Activated B cell treated with CpG ODN at 0.5 μM for 24 hours (primary cell): ENCODE measurements around the gene GJB4. TPM values are rescaled to one million over a fixed set of nuclear protein-coding genes. Genes with fewer than 3 reads are reported as not detected.

Experiments used
- ATAC-seq: fragments of 200-7000 bp; cut with Tn5 transposase; one replicate; pipeline ENCODE4 v1.10.0; 2021; ENCODE audit warnings: low read depth, mild to moderate bottlenecking, moderate library complexity
- CTCF ChIA-PET: fragments of 350-600 bp; sonication (Branson Sonifier 250); formaldehyde crosslinking; loops from one replicate; lab custom pipeline; 2021; ENCODE audit warnings: antibody characterized with exemption; lab: Charles Lee
- POLR2A ChIA-PET: fragments of 350-600 bp; sonication (Branson Sonifier 250); formaldehyde crosslinking; loops from one replicate; lab custom pipeline; 2021; ENCODE audit warnings: antibody characterized with exemption; lab: Charles Lee
- DNase-seq: peaks from one replicate; pipeline ENCODE4 v3.0.0; 2022
- H3K27ac Mint-ChIP-seq: one replicate; pipeline ENCODE4 v1.8.0; 2020; ENCODE audit warnings: mixed read lengths
- H3K27me3 Mint-ChIP-seq: one replicate; pipeline ENCODE4 v1.8.0; 2021; ENCODE audit warnings: mixed read lengths
- H3K36me3 Mint-ChIP-seq: one replicate; pipeline ENCODE4 v1.8.0; 2021; ENCODE audit warnings: low read depth, mixed read lengths
- H3K4me1 Mint-ChIP-seq: one replicate; pipeline ENCODE4 v1.8.0; 2021; ENCODE audit warnings: mixed read lengths
- H3K4me3 Mint-ChIP-seq: one replicate; pipeline ENCODE4 v1.8.0; 2020; ENCODE audit warnings: mild to moderate bottlenecking, mixed read lengths
- H3K9me3 Mint-ChIP-seq: one replicate; pipeline ENCODE4 v1.8.0; 2020; ENCODE audit warnings: mixed read lengths
- CTCF ChIP-seq: fragments of 200-600 bp; IDR thresholded peaks from one replicate; pipeline ENCODE4 v1.8.0; 2022; ENCODE audit warnings: antibody characterized with exemption, mild to moderate bottlenecking
- intact Hi-C: fragments of 100-400 bp; cut with micrococcal nuclease; formaldehyde crosslinking; loops from one replicate; pipeline ENCODE4 v1.15.1; 2024
- total RNA-seq: library from RNA; stranded (reverse); gene quantifications from 2 replicates; pipeline ENCODE4 v1.2.3, GENCODE V29; 2022

Gene GJB4
- total RNA-seq, 1 donor from 2014 or later = not detected

DNA sequence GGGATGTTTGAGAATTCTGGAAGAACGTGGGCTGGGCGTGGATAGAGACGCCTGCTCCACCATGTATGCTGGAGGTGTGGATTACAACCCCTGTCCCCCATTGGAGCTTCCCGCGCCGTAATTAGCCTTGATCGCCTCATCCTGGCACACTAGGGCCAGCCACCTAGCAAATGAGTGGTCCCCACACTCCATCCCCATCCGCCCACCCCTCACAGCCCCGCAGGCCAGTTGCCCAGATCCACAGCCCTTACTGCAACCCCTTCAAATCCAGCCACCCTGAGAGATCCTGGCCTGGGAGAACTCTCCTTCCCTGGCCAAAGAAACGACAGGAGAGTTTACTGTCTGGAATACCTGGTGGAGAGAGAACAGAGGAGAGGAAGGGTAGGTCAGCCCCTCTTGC lies 32.9 kb downstream of the GJB4 start:
- POLR2A ChIA-PET = no interaction called here
- CTCF ChIA-PET = no interaction called here
- H3K36me3 Mint-ChIP-seq = no peaks in the 10 kb centered on the region
- peak overlapping the region; percentile 42 for H3K4me3 Mint-ChIP-seq
- no peaks in the 10 kb centered on the region for H3K9me3 Mint-ChIP-seq
- DNase-seq = no peak
- intact Hi-C loops = no loop called here
- ATAC-seq = no peak
- TF ChIP-seq CTCF = no peak
- H3K27ac Mint-ChIP-seq = no peak overlapping the region
- H3K4me1 Mint-ChIP-seq = peaks cover 28% of the 10 kb centered on the region
- H3K27me3 Mint-ChIP-seq = peaks cover 31% of the 10 kb centered on the region

GRCh38 chr1:34792868-34793727 lies 33.6 kb downstream of the GJB4 start, which contains the start of gene GJA4:
TSS of gene GJA4 (plus strand) at chr1:34792999. CDS start at chr1:34794214, 1,215 bp downstream.
- intact Hi-C loops = no loop called here
- H3K9me3 Mint-ChIP-seq = no peaks in the 10 kb centered on the region
- no peak within 1 kb of the TSS for H3K27ac Mint-ChIP-seq
- TF ChIP-seq CTCF = no peak
- DNase-seq (no peak), ATAC-seq (no peak)
- peaks cover 28% of the 10 kb centered on the region for H3K4me1 Mint-ChIP-seq
- no peaks in the 10 kb centered on the region for H3K36me3 Mint-ChIP-seq
- CTCF ChIA-PET = no interaction called here
- H3K27me3 Mint-ChIP-seq = peaks cover 31% of the 10 kb centered on the region
- peak within 1 kb of the TSS; percentile 42 for H3K4me3 Mint-ChIP-seq
- POLR2A ChIA-PET = no interaction called here

DNA sequence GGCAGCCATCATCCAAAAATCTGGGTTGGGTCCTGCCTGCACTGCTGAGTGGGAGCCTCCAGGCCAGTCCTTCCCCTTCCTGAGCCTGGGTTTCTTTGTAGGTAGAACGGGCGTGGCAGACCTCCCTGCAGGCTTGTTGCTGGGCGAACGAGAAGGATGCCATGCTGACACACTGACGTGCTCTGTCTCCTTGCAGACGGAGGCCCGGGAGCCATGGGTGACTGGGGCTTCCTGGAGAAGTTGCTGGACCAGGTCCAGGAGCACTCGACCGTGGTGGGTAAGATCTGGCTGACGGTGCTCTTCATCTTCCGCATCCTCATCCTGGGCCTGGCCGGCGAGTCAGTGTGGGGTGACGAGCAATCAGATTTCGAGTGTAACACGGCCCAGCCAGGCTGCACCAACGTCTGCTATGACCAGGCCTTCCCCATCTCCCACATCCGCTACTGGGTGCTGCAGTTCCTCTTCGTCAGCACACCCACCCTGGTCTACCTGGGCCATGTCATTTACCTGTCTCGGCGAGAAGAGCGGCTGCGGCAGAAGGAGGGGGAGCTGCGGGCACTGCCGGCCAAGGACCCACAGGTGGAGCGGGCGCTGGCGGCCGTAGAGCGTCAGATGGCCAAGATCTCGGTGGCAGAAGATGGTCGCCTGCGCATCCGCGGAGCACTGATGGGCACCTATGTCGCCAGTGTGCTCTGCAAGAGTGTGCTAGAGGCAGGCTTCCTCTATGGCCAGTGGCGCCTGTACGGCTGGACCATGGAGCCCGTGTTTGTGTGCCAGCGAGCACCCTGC lies 34.7 kb downstream of the GJB4 start:
- Mint-ChIP-seq H3K27me3 (peaks cover 29% of the 10 kb centered on the region), H3K4me3 (no peak overlapping the region), H3K4me1 (peaks cover 28% of the 10 kb centered on the region), H3K27ac (no peak overlapping the region), H3K36me3 (no peaks in the 10 kb centered on the region), H3K9me3 (no peaks in the 10 kb centered on the region)
- ATAC-seq (no peak), DNase-seq (no peak)
- CTCF ChIA-PET = no interaction called here
- intact Hi-C loops = no loop called here
- TF ChIP-seq CTCF = no peak
- POLR2A ChIA-PET = no interaction called here

DNA sequence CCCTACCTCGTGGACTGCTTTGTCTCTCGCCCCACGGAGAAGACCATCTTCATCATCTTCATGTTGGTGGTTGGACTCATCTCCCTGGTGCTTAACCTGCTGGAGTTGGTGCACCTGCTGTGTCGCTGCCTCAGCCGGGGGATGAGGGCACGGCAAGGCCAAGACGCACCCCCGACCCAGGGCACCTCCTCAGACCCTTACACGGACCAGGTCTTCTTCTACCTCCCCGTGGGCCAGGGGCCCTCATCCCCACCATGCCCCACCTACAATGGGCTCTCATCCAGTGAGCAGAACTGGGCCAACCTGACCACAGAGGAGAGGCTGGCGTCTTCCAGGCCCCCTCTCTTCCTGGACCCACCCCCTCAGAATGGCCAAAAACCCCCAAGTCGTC lies 35.2 kb downstream of the GJB4 start:
- H3K4me3 Mint-ChIP-seq = no peak overlapping the region
- no peak for TF ChIP-seq CTCF
- H3K9me3 Mint-ChIP-seq = no peaks in the 10 kb centered on the region
- peaks cover 29% of the 10 kb centered on the region for H3K27me3 Mint-ChIP-seq
- ATAC-seq = no peak
- CTCF ChIA-PET = no interaction called here
- intact Hi-C loops = no loop called here
- no peak for DNase-seq
- H3K4me1 Mint-ChIP-seq = peaks cover 28% of the 10 kb centered on the region
- H3K27ac Mint-ChIP-seq = no peak overlapping the region
- no peaks in the 10 kb centered on the region for H3K36me3 Mint-ChIP-seq
- POLR2A ChIA-PET = no interaction called here

DNA sequence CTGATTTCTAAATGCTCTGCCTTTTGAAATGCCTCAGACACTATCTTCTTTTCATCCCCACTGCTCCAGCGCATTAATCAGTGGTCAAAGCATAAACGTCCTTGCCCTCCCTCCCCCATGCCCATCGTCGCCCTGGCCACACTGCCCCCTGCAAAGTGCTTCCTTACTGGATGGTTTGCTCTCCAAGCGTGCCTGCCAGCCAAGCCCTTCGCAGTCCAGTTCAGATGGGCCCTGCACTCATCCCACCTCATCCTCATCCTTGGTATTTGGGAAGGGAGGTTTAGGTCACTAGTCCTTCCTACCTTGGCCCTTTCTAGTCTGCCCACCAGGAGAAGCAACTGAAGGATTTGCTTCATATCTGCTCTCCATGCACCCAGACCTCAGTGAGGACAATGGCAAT lies 36.4 kb downstream of the GJB4 start:
- H3K36me3 Mint-ChIP-seq = no peaks in the 10 kb centered on the region
- POLR2A ChIA-PET = no interaction called here
- H3K4me3 Mint-ChIP-seq = no peak overlapping the region
- no peak overlapping the region for H3K27ac Mint-ChIP-seq
- H3K27me3 Mint-ChIP-seq = peaks cover 22% of the 10 kb centered on the region
- DNase-seq (no peak), ATAC-seq (no peak)
- TF ChIP-seq CTCF = no peak
- peaks cover 27% of the 10 kb centered on the region for H3K4me1 Mint-ChIP-seq
- intact Hi-C loops = no loop called here
- CTCF ChIA-PET = no interaction called here
- no peaks in the 10 kb centered on the region for H3K9me3 Mint-ChIP-seq
